Endothelial cell of umbilical vein (primary cell): ENCODE results near the gene JUNB. TPM values are rescaled to one million over a fixed set of nuclear protein-coding genes. Genes with fewer than 3 reads are reported as not detected.

Experiments
- BruUV-seq: library from RNA; stranded (reverse); fragments of 400-500 nt; replicated peaks from 2 replicates; lab custom pipeline; 2021; lab: Mats Ljungman, UMichigan
- CTCF ChIA-PET: fragments of 300-600, 350-600 bp; sonication (Branson Sonifier 250); formaldehyde crosslinking; loops from one replicate; lab custom pipeline; 2021; ENCODE audit warnings: antibody characterized with exemption, inconsistent platforms; lab: Charles Lee
- POLR2A ChIA-PET: fragments of 300-600, 350-600 bp; sonication (Branson Sonifier 250); formaldehyde crosslinking; loops from one replicate; lab custom pipeline; 2021; ENCODE audit warnings: antibody characterized with exemption, inconsistent platforms; lab: Charles Lee
- DNase-seq: peaks from one replicate; pipeline ENCODE4 v3.0.0-alpha.2; 2011; ENCODE audit warnings: low read depth, low spot score
- FAIRE-seq: peaks from 2 replicates; lab custom pipeline; 2011; peaks lifted over from hg19 to GRCh38; lab: Jason Lieb, UNC
- H2AFZ ChIP-seq: 2 replicates; pipeline ENCODE4 v1.6.0; 2012; ENCODE audit warnings: low read depth, low read length, control low read depth, inconsistent platforms
- H3K27ac ChIP-seq: 2 replicates; pipeline ENCODE4 v1.5.1; 2011; ENCODE audit warnings: low read depth, mild to moderate bottlenecking, control low read depth, low read length, moderate library complexity; ENCODE audit not compliant: insufficient read depth
- H3K27me3 ChIP-seq, 2 experiments: 2 replicates each; pipeline versions ENCODE4 v1.6.0 to v1.6.1; 2011; ENCODE audit warnings: low read length in 2 of 2, mixed read lengths in 1 of 2; ENCODE audit not compliant: control insufficient read depth in 2 of 2, insufficient read depth in 2 of 2
- H3K36me3 ChIP-seq, 2 experiments: 2 replicates in 1 of 2; 3 replicates in 1 of 2; pipeline ENCODE4 v1.5.1; 2011; ENCODE audit warnings: low read length in 2 of 2, mild to moderate bottlenecking in 1 of 2, moderate library complexity in 1 of 2; ENCODE audit not compliant: control insufficient read depth in 2 of 2, insufficient read depth in 2 of 2; ENCODE audit errors: extremely low read depth in 1 of 2
- H3K4me1 ChIP-seq: 3 replicates; pipeline ENCODE4 v1.5.1; 2011; ENCODE audit warnings: mild to moderate bottlenecking, low read length; ENCODE audit not compliant: control insufficient read depth, insufficient read depth; ENCODE audit errors: extremely low read depth
- H3K4me2 ChIP-seq: 2 replicates; pipeline ENCODE4 v1.6.1; 2011; ENCODE audit warnings: low read length, control low read depth, mixed read lengths; ENCODE audit not compliant: insufficient read depth
- H3K4me3 ChIP-seq, 3 experiments: fragments of 200-600 bp in 1 of 3; sonication (generic), shearing (Covaris generic) in 1 of 3; replicated peaks in 1 of 3; 2 replicates each; pipeline ENCODE4 v1.5.1; 2011 to 2016; ENCODE audit warnings: control low read depth in 3 of 3, low read length in 3 of 3, mild to moderate bottlenecking in 2 of 3, inconsistent platforms in 1 of 3, low read depth in 1 of 3, moderate library complexity in 1 of 3; ENCODE audit not compliant: insufficient read depth in 1 of 3
- H3K79me2 ChIP-seq: 2 replicates; pipeline ENCODE4 v1.6.0; 2012; ENCODE audit warnings: low read length, inconsistent platforms; ENCODE audit not compliant: control insufficient read depth, insufficient read depth
- H3K9ac ChIP-seq: replicated peaks from 2 replicates; pipeline ENCODE3; 2011; ENCODE audit warnings: low read length, control low read depth; ENCODE audit not compliant: insufficient read depth; ENCODE audit errors: extremely low read depth
- H3K9me1 ChIP-seq: replicated peaks from 3 replicates; pipeline ENCODE4 v1.6.0; 2011; ENCODE audit warnings: mild to moderate bottlenecking, low read length; ENCODE audit not compliant: control insufficient read depth, insufficient read depth; ENCODE audit errors: extremely low read depth
- H3K9me3 ChIP-seq: replicated peaks from 2 replicates; pipeline ENCODE4 v1.5.1; 2012; ENCODE audit warnings: low read length, inconsistent platforms; ENCODE audit not compliant: control insufficient read depth, insufficient read depth
- H4K20me1 ChIP-seq: replicated peaks from 2 replicates; pipeline ENCODE3; 2011; ENCODE audit warnings: mild to moderate bottlenecking, low read length; ENCODE audit not compliant: control insufficient read depth, insufficient read depth; ENCODE audit errors: extremely low read depth
- CTCF ChIP-seq, 2 donors: IDR thresholded peaks; 1 replicate in 1 of 2; 2 replicates in 1 of 2; pipeline ENCODE4 v1.5.1; 2011; ENCODE audit warnings: low read length in 2 of 2, mild to moderate bottlenecking in 2 of 2, moderate library complexity in 2 of 2, control low read depth in 1 of 2, inconsistent platforms in 1 of 2, low read depth in 1 of 2; ENCODE audit not compliant: insufficient read depth in 1 of 2; ENCODE audit errors: extremely low read depth in 1 of 2
- EZH2 ChIP-seq: IDR thresholded peaks from 2 replicates; pipeline ENCODE4 v1.6.1; 2012; ENCODE audit warnings: borderline replicate concordance, low read depth, mild to moderate bottlenecking, moderate library complexity, low read length, inconsistent platforms; ENCODE audit not compliant: severe bottlenecking
- FOS ChIP-seq: IDR thresholded peaks from 2 replicates; pipeline ENCODE4 v1.6.1; 2011; ENCODE audit warnings: mild to moderate bottlenecking, low read length, moderate library complexity, borderline replicate concordance; ENCODE audit not compliant: insufficient read depth
- GATA2 ChIP-seq: IDR thresholded peaks from 2 replicates; pipeline ENCODE4 v1.7.0; 2011; ENCODE audit warnings: low read depth, mild to moderate bottlenecking, moderate library complexity, mixed read lengths, low read length; ENCODE audit not compliant: insufficient read length, insufficient read depth
- JUN ChIP-seq: IDR thresholded peaks from 2 replicates; pipeline ENCODE4 v1.6.1; 2011; ENCODE audit warnings: borderline replicate concordance, low read depth; ENCODE audit not compliant: insufficient read length, insufficient read depth
- MAX ChIP-seq: IDR thresholded peaks from 2 replicates; pipeline ENCODE4 v1.6.1; 2011; ENCODE audit not compliant: insufficient read depth, insufficient read length
- MYC ChIP-seq: IDR thresholded peaks from one replicate; pipeline ENCODE4 v1.6.1; 2011; ENCODE audit warnings: mild to moderate bottlenecking, low read depth, low read length
- POLR2A ChIP-seq: IDR thresholded peaks from 2 replicates; pipeline ENCODE4 v1.6.1; 2012; ENCODE audit warnings: low read depth, mild to moderate bottlenecking, control low read depth, low read length
- POLR2AphosphoS5 ChIP-seq: IDR thresholded peaks from 2 replicates; pipeline ENCODE4 v1.6.1; 2012; ENCODE audit warnings: low read depth, mild to moderate bottlenecking, control low read depth, low read length, moderate library complexity; ENCODE audit not compliant: insufficient read depth
- dilution Hi-C: fragments of 300-500 bp; cut with MboI; formaldehyde crosslinking; loops from one replicate; pipeline ENCODE4 v1.15.0; 2019; ENCODE audit warnings: low sequenced_read_pairs; ENCODE audit not compliant: extremely low pct_ligation_motif_present
- intact Hi-C: fragments of 100-400 bp; cut with micrococcal nuclease; formaldehyde crosslinking; loops from one replicate; pipeline ENCODE4 v1.10.0; 2022
- polyA plus RNA-seq, 4 experiments: library from polyadenylated mRNA; depleted of rRNA in 3 of 4; stranded (reverse) in 3 of 4; unstranded in 1 of 4; fragments of >200 nt; gene quantifications; 2 replicates each; pipeline versions ENCODE4 v1.2.1 to v1.2.3, GENCODE V29; 2011 to 2012; ENCODE audit warnings: missing spikeins in 1 of 4
- total RNA-seq: library from RNA; stranded (reverse); gene quantifications from 2 replicates; pipeline ENCODE4 v1.2.3, GENCODE V29; 2021

JUNB gene
- total and polyA plus RNA-seq, 2 donors (not counting 3 experiments of a cell fraction or from before 2014, with no cell fraction given) = 22.8 to 74.4 TPM

DNA sequence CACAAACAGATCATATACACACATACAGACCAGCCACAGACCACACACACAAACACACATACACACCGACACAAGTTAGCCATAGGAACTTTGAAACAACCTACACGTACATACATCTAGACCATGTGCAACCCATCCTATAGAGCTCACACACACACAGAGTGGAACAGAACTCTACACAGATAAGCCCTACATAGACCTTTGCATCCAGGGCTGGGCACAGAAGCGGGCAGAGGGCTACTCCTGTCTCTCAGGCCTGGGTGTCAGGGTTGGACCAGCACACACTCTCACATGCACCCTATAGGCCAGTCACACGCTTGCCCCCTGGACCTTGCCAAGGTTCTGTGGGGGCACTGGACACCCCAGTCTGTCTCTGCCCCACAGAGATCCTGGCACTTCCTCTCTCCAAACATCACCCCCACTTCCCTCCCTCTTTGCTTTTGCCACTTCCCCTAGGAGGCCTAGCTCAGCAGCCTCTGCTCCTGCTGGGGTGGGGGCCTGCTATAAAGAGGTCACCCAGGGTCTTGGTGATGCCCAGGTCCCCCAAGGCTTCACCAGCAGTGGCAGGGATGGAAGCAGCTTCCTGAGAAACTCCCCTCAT lies 5.8 kb upstream of the JUNB start:
- H3K9ac ChIP-seq = no peak overlapping the region
- peaks cover 28% of the 10 kb centered on the region for H3K4me1 ChIP-seq
- no peaks in the 10 kb centered on the region for H3K79me2 ChIP-seq
- no peak for FAIRE-seq
- no peaks in the 10 kb centered on the region for H3K9me3 ChIP-seq
- no peak overlapping the region for H3K4me2 ChIP-seq
- dilution Hi-C loops (no loop called here), intact Hi-C loops (loop anchor here (10.0 kb wide), 1 partner anchor 149 kb away; the partner anchor contains the start of genes CALR and FARSA)
- DNase-seq = no peak
- no TSS peak for BruUV-seq
- POLR2A ChIA-PET = no interaction called here
- CTCF ChIA-PET = interaction anchor here (1.0 to 4.7 kb wide), 3 partner anchors 8 to 62 kb away, joined by 3 to 48 read pairs (median 3); no protein-coding TSS in a partner anchor
- peak overlapping the region; percentile 7 for H2AFZ ChIP-seq
- H3K27me3 ChIP-seq = no peaks in the 10 kb centered on the region
- no peaks in the 10 kb centered on the region for H3K9me1 ChIP-seq
- H3K27ac ChIP-seq = no peak overlapping the region
- no peak for TF ChIP-seq POLR2AphosphoS5
- TF ChIP-seq FOS = no peak
- TF ChIP-seq POLR2A = no peak
- TF ChIP-seq GATA2 = no peak
- TF ChIP-seq CTCF (IDR thresholded peaks at IDR 0.05; ENCODE audit: extremely low read depth in 1 of 2, insufficient read depth in 1 of 2, low read depth in 1 of 2, low read length in 2 of 2) = no peak
- no peak for TF ChIP-seq MYC
- no peak for TF ChIP-seq MAX
- no peak for TF ChIP-seq JUN
- no peak for TF ChIP-seq EZH2
- no peak overlapping the region for H3K4me3 ChIP-seq
- no peaks in the 10 kb centered on the region for H4K20me1 ChIP-seq
- no peaks in the 10 kb centered on the region for H3K36me3 ChIP-seq
